ENCODE results near the gene MAN1C1.

MAN1C1 gene

GRCh38 chr1:25648681-25649440 lies 32.3 kb downstream of the MAN1C1 start:
- no peak for ATAC-seq (ENCODE audit: insufficient read depth, low read depth)
- Histone ChIP-seq H3K79me2 (ENCODE audit: insufficient read depth, low read length) (no peaks in the 10 kb centered on the region), H3K9ac (ENCODE audit: low read depth, low read length) (no peak overlapping the region), H4K20me1 (ENCODE audit: insufficient read depth, low read length) (peaks cover 33% of the 10 kb centered on the region), H3K4me1 (ENCODE audit: insufficient read depth, low read length) (no peaks in the 10 kb centered on the region), H3K4me3 (ENCODE audit: low read depth in 1 of 2, low read length in 2 of 2) (no peak overlapping the region), H3K27ac (ENCODE audit: low read length) (no peak overlapping the region), H3K36me3 (ENCODE audit: insufficient read depth, low read length) (no peaks in the 10 kb centered on the region), H3K27me3 (ENCODE audit: insufficient read depth, low read length, poor library complexity) (peaks cover 42% of the 10 kb centered on the region), H3K9me3 (ENCODE audit: insufficient read depth, low read length, severe bottlenecking) (no peaks in the 10 kb centered on the region), H2AFZ (ENCODE audit: low read depth, low read length) (no peak overlapping the region), H3K4me2 (ENCODE audit: insufficient read depth, low read length) (no peak overlapping the region)
- TF ChIP-seq CTCF (IDR thresholded peaks at IDR 0.05; ENCODE audit: borderline replicate concordance, extremely low read depth, low read length, poor library complexity, severe bottlenecking), result no peak
- no peak for TF ChIP-seq EZH2 (IDR thresholded peaks at IDR 0.05; ENCODE audit: borderline replicate concordance, low read depth, low read length, severe bottlenecking)
- no peak for DNase-seq

- Histone ChIP-seq H3K36me3 (ENCODE audit: insufficient read depth, low read length) (no peaks in the 10 kb centered on the region), H3K9me3 (ENCODE audit: insufficient read depth, low read length, severe bottlenecking) (no peaks in the 10 kb centered on the region), H3K4me3 (ENCODE audit: low read depth in 1 of 2, low read length in 2 of 2) (no peak overlapping the region), H3K27me3 (ENCODE audit: insufficient read depth, low read length, poor library complexity) (peaks cover 46% of the 10 kb centered on the region), H4K20me1 (ENCODE audit: insufficient read depth, low read length) (peaks cover 30% of the 10 kb centered on the region), H3K9ac (ENCODE audit: low read depth, low read length) (no peak overlapping the region), H2AFZ (ENCODE audit: low read depth, low read length) (no peak overlapping the region), H3K4me1 (ENCODE audit: insufficient read depth, low read length) (no peaks in the 10 kb centered on the region), H3K79me2 (ENCODE audit: insufficient read depth, low read length) (no peaks in the 10 kb centered on the region), H3K27ac (ENCODE audit: low read length) (no peak overlapping the region), H3K4me2 (ENCODE audit: insufficient read depth, low read length) (no peak overlapping the region)
- DNase-seq (no peak), ATAC-seq (ENCODE audit: insufficient read depth, low read depth) (no peak)
- TF ChIP-seq CTCF (IDR thresholded peaks at IDR 0.05; ENCODE audit: borderline replicate concordance, extremely low read depth, low read length, poor library complexity, severe bottlenecking) (no peak), EZH2 (IDR thresholded peaks at IDR 0.05; ENCODE audit: borderline replicate concordance, low read depth, low read length, severe bottlenecking) (no peak)
Measured at GRCh38 chr1:25649505-25650288, 33.1 kb downstream of the MAN1C1 start.

GRCh38 chr1:25650289-25650576 lies 33.6 kb downstream of the MAN1C1 start:
- TF ChIP-seq CTCF (IDR thresholded peaks at IDR 0.05; ENCODE audit: borderline replicate concordance, extremely low read depth, low read length, poor library complexity, severe bottlenecking) (no peak), EZH2 (IDR thresholded peaks at IDR 0.05; ENCODE audit: borderline replicate concordance, low read depth, low read length, severe bottlenecking) (no peak)
- no peak overlapping the region for H3K27ac ChIP-seq (ENCODE audit: low read length)
- no peaks in the 10 kb centered on the region for H3K9me3 ChIP-seq (ENCODE audit: insufficient read depth, low read length, severe bottlenecking)
- no peaks in the 10 kb centered on the region for H3K36me3 ChIP-seq (ENCODE audit: insufficient read depth, low read length)
- H4K20me1 ChIP-seq (ENCODE audit: insufficient read depth, low read length), result peaks cover 26% of the 10 kb centered on the region
- DNase-seq (no peak), ATAC-seq (ENCODE audit: insufficient read depth, low read depth) (no peak)
- H3K4me3 ChIP-seq (ENCODE audit: low read depth in 1 of 2, low read length in 2 of 2), result no peak overlapping the region
- H3K9ac ChIP-seq (ENCODE audit: low read depth, low read length), result no peak overlapping the region
- H2AFZ ChIP-seq (ENCODE audit: low read depth, low read length), result no peak overlapping the region
- peaks cover 45% of the 10 kb centered on the region for H3K27me3 ChIP-seq (ENCODE audit: insufficient read depth, low read length, poor library complexity)
- no peak overlapping the region for H3K4me2 ChIP-seq (ENCODE audit: insufficient read depth, low read length)
- H3K79me2 ChIP-seq (ENCODE audit: insufficient read depth, low read length), result no peaks in the 10 kb centered on the region
- H3K4me1 ChIP-seq (ENCODE audit: insufficient read depth, low read length), result no peaks in the 10 kb centered on the region
